Pancreas (tissue), 10 donors: ENCODE data around the gene ZBTB39. TPM values are rescaled to one million over a fixed set of nuclear protein-coding genes. Genes with fewer than 3 reads are reported as not detected.
"Not testable (repeated sequence)": the region's sequence is repeated elsewhere in the genome, so short reads cannot be mapped to it uniquely, and the experiment has no call there.

Source experiments
- ATAC-seq, 4 donors: fragments of 200-7000 bp; cut with Tn5 transposase; one replicate each; pipeline versions ENCODE4 v1.8.0 to v1.9.1; 2020; ENCODE audit warnings: mild to moderate bottlenecking in 4 of 4, moderate library complexity in 4 of 4
- DNase-seq, 6 donors: peaks; one replicate each; pipeline ENCODE4 v3.0.0-alpha.2; 2020
- FAIRE-seq: peaks from 2 replicates; lab custom pipeline; 2012; peaks lifted over from hg19 to GRCh38; lab: Jason Lieb, UNC
- H3K27ac ChIP-seq, 4 donors: fragments of 200-600 bp; sonication (generic); 1 replicate in 3 of 4; 2 replicates in 1 of 4; pipeline versions ENCODE4 v1.5.0 to v1.8.0; 2020
- H3K27me3 ChIP-seq, 4 donors: fragments of 200-600 bp; one replicate each; pipeline ENCODE4 v1.8.0; 2021
- H3K36me3 ChIP-seq, 3 donors: fragments of 200-600 bp; sonication (generic) in 1 of 3; one replicate each; pipeline versions ENCODE4 v1.5.0 to v1.8.0; 2020 to 2021
- H3K4me1 ChIP-seq, 3 donors: fragments of 200-600 bp; one replicate each; pipeline ENCODE4 v1.8.0; 2021
- H3K4me3 ChIP-seq, 4 donors: fragments of 200-600 bp; sonication (generic) in 2 of 4; one replicate each; pipeline versions ENCODE4 v1.5.0 to v1.8.0; 2020 to 2021
- H3K9me3 ChIP-seq, 4 donors: fragments of 200-600 bp; one replicate each; pipeline ENCODE4 v1.8.0; 2021
- WGBS, 2 donors: extraction: QIAGEN DNeasy Blood & Tissue Kit; methylation state at CpG; one replicate each; pipeline ENCODE4 v1.1.7; 2013; 5-methylcytosine and 5-hydroxymethylcytosine counted together
- intact Hi-C, 3 donors: fragments of 100-400 bp; cut with DNase I; formaldehyde crosslinking; loops; one replicate each; pipeline versions ENCODE4 v1.11.1 to v1.14.2; 2022
- polyA plus RNA-seq, 2 donors: library from polyadenylated mRNA; stranded (reverse); fragments of 200-250 nt; gene quantifications; one replicate each; pipeline ENCODE4 v1.2.3, GENCODE V29; 2013
- total RNA-seq, 6 donors: library from RNA; stranded (reverse); fragmentation: NEBNext Ultra II Directional in 4 of 6; extraction: Animal tissue kit (Norgen Biotek cat#: 25700) in 4 of 6; gene quantifications; one replicate each; pipeline versions ENCODE4 v1.2.1 to v1.2.4, GENCODE V29; 2021 to 2023
- TF ChIP-seq, protein P1 (sequence below), 4 donors: fragments of 200-600 bp; sonication (generic) in 3 of 4; IDR thresholded peaks; one replicate each; pipeline versions ENCODE4 v1.5.0 to v1.8.0; 2021; ENCODE audit warnings: antibody characterized with exemption in 4 of 4
- donor health status: healthy with polysubstance abuse.
- donor health status: DM: no; HTN: no; CAD: no; lungs with moderate emphysema.
- donor health status: DM: no; HTN: no; CAD: no.
- donor health status: control.
- donor health status: control.
- donor health status: Bipolar disorder and iron deficiency.
- donor health status: DM: yes; HTN: yes; CAD: no.
- donor health status: DM: no; HTN: no; CAD: no.
- donor health status: DM: no; HTN: no; CAD: no.
- donor health status: DM: yes; HTN: yes; CAD: no.

ZBTB39 gene
- total and polyA plus RNA-seq, 8 donors: 1.5 to 4.3 (median 2.8) TPM

DNA sequence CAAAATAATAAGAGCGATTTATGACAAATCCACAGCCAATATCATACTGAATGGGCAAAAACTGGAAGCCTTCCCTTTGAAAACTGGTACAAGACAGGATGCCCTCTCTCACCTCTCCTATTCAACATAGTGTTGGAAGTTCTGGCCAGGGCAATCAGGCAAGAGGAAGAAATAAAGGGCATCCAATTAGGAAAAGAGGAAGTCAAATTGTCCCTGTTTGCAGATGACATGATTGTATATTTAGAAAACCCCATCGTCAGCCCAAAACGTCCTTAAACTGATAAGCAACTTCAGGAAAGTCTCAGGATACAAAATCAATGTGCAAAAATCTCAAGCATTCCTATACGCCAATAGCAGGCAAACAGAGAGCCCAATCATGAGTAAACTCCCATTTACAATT lies 44.1 kb downstream of the ZBTB39 start:
- H3K36me3 ChIP-seq, ATAC-seq, H3K4me1 ChIP-seq, FAIRE-seq, H3K27ac ChIP-seq, H3K4me3 ChIP-seq, intact Hi-C loops, H3K9me3 ChIP-seq, H3K27me3 ChIP-seq, DNase-seq: not testable (repeated sequence)
- WGBS, 2 donors: 51 to 54% methylated on average over 4 of the region's 4 CpGs

DNA sequence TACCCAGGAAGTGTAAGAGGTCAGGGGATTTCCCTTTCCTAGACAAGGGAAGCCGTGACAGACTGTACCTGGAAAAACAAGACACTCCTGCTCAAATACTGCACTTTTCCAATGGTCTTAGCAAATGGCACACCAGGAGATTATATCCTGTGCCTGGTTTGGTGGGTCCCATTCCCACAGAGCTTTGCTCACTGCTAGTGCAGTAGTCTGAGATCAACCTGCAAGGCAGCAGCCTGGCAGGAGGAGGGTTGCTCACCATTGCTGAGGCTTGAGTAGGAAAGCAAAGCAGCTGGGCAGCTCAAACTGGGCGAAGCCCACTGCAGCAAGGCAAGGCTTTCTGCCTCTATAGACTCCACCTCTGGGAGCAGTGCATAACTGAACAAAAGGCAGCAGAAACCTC lies 47.9 kb downstream of the ZBTB39 start:
- H3K27ac ChIP-seq: no peak overlapping the region
- no peaks in the 10 kb centered on the region for H3K36me3 ChIP-seq
- no peaks in the 10 kb centered on the region for H3K4me1 ChIP-seq
- DNase-seq (no peak), ATAC-seq (no peak), FAIRE-seq (no peak)
- H3K27me3 ChIP-seq: no peaks in the 10 kb centered on the region
- no peak overlapping the region for H3K4me3 ChIP-seq
- TF ChIP-seq, protein P1, sequence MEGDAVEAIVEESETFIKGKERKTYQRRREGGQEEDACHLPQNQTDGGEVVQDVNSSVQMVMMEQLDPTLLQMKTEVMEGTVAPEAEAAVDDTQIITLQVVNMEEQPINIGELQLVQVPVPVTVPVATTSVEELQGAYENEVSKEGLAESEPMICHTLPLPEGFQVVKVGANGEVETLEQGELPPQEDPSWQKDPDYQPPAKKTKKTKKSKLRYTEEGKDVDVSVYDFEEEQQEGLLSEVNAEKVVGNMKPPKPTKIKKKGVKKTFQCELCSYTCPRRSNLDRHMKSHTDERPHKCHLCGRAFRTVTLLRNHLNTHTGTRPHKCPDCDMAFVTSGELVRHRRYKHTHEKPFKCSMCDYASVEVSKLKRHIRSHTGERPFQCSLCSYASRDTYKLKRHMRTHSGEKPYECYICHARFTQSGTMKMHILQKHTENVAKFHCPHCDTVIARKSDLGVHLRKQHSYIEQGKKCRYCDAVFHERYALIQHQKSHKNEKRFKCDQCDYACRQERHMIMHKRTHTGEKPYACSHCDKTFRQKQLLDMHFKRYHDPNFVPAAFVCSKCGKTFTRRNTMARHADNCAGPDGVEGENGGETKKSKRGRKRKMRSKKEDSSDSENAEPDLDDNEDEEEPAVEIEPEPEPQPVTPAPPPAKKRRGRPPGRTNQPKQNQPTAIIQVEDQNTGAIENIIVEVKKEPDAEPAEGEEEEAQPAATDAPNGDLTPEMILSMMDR (IDR thresholded peaks at IDR 0.05): no peak
- H3K9me3 ChIP-seq: no peaks in the 10 kb centered on the region
- intact Hi-C loops: no loop called here
- WGBS, 2 donors: 80 to 83% methylated on average over 2 of the region's 2 CpGs

DNA sequence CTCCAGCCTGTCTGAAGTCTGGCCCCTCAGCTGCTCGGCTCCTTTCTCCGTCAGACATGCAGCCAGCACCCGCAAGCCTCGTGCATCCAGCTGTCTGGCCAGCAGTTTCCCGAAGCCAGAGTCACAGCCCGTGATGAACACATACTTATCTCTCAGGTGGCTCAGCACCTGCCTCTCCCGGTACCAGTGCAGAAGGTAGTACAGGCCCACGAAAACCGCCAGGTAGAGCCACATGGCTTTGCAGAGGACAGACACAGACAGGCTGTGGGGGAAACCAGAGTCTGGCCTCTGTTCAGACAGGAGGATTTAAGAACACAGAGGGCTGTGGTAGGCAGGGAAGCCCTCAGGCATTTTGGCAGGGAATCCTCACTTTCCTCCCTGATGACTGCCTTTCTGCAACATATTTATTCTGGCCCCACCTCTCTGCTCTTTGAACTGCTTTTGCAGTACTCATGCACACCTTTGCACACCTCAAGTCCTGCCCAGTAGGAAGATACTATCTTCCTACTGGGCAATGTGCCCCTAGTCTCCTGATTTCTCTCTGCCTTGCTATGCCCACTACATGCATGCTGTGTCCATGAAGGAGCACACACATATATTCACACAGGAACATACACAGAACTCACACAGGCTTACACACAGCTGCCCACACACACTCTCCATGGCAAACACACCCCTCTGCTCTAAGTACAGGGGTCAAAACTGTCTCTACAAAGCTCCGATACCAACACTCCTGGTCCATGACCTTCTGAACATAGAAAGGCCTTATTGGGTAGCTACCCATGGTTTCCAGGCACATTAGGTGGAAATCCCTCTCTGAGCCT lies 48.9 kb downstream of the ZBTB39 start, which contains the start of gene RDH16:
RDH16 (minus strand) TSS at position 380 of the 824 bp plus-strand sequence; CDS start at position 234, 146 bp downstream.
- Histone ChIP-seq H3K9me3 (no peaks in the 10 kb centered on the region), H3K36me3 (no peaks in the 10 kb centered on the region), H3K27ac (no peak within 1 kb of the TSS), H3K27me3 (no peaks in the 10 kb centered on the region), H3K4me3 (no peak within 1 kb of the TSS), H3K4me1 (no peaks in the 10 kb centered on the region)
- ATAC-seq: no peak
- intact Hi-C loops: no loop called here
- WGBS, 2 donors: 81 to 87% methylated on average over 10 of the region's 10 CpGs
- DNase-seq: no peak
- no peak for FAIRE-seq
- TF ChIP-seq, protein P1 (IDR thresholded peaks at IDR 0.05): no peak

DNA sequence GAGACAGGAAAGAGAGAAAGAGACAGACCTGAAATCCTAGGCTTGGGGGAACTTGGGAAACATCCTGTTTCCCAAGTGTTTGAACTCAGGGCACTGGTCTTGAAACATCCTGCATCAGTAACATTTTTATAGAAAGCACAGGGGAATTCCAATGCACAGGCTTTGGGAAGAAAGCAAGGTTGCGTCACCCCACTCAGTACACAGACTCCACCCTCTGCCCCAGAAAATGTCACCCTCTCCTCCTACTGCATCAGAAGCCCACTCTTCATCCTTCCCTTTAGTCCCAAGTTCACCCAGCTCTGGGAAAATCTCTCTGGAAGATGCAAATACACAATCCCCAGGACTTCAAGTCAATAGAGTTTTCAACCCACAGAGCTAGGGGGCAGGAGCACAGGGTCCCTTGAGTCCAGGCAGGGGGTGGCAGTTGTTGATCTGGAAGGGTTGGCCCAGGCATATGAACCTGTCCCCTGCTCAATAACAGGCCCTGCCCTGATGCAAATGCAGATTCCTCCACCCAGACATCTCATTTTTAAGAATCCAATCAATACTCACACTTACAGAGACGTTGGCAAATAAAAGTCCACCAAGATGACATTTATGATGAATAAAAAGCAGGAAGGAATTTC lies 50.6 kb downstream of the ZBTB39 start:
- no peaks in the 10 kb centered on the region for H3K4me1 ChIP-seq
- no peaks in the 10 kb centered on the region for H3K27me3 ChIP-seq
- no peaks in the 10 kb centered on the region for H3K36me3 ChIP-seq
- intact Hi-C loops: no loop called here
- H3K27ac ChIP-seq: no peak overlapping the region
- no peak overlapping the region for H3K4me3 ChIP-seq
- ATAC-seq: no peak
- DNase-seq: no peak
- FAIRE-seq: no peak
- WGBS, 2 donors: 61 to 66% methylated on average over 2 of the region's 2 CpGs
- no peaks in the 10 kb centered on the region for H3K9me3 ChIP-seq
- TF ChIP-seq, protein P1 (IDR thresholded peaks at IDR 0.05): no peak

DNA sequence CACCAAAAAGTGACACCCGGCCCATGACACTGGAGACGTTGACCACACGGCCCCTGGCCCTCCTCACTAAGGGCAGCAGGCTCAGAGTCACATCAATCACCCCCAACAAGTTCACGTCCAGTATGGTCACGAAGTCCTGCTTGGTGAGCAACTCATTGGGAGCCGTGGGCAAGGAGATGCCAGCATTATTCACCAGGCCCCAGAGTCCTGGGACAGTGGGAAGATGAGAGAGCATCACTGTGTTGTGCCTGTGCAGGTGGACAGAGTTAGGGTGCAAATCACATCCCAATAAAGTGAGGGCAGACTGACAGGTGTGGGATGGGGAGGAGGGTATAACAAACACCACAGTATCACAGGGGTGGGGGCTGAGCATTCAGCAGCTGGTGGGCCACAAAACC lies 51.4 kb downstream of the ZBTB39 start:
- no peaks in the 10 kb centered on the region for H3K4me1 ChIP-seq
- DNase-seq (no peak), FAIRE-seq (no peak), ATAC-seq (no peak)
- no peak overlapping the region for H3K4me3 ChIP-seq
- H3K9me3 ChIP-seq: no peaks in the 10 kb centered on the region
- no peak overlapping the region for H3K27ac ChIP-seq
- no peaks in the 10 kb centered on the region for H3K36me3 ChIP-seq
- WGBS, 2 donors: 58 to 60% methylated on average over 6 of the region's 6 CpGs
- TF ChIP-seq, protein P1 (IDR thresholded peaks at IDR 0.05): no peak
- H3K27me3 ChIP-seq: no peaks in the 10 kb centered on the region
- intact Hi-C loops: no loop called here
